ENCODE results near the gene ITFG2. TPM values are rescaled to one million over a fixed set of nuclear protein-coding genes. Genes with fewer than 3 reads are reported as not detected.

The ITFG2 gene
- 12.5 to 18.6 TPM (median 14.9 TPM) in 5 replicates for total RNA-seq (2022; extraction: Qiagen RNA extraction)

DNA sequence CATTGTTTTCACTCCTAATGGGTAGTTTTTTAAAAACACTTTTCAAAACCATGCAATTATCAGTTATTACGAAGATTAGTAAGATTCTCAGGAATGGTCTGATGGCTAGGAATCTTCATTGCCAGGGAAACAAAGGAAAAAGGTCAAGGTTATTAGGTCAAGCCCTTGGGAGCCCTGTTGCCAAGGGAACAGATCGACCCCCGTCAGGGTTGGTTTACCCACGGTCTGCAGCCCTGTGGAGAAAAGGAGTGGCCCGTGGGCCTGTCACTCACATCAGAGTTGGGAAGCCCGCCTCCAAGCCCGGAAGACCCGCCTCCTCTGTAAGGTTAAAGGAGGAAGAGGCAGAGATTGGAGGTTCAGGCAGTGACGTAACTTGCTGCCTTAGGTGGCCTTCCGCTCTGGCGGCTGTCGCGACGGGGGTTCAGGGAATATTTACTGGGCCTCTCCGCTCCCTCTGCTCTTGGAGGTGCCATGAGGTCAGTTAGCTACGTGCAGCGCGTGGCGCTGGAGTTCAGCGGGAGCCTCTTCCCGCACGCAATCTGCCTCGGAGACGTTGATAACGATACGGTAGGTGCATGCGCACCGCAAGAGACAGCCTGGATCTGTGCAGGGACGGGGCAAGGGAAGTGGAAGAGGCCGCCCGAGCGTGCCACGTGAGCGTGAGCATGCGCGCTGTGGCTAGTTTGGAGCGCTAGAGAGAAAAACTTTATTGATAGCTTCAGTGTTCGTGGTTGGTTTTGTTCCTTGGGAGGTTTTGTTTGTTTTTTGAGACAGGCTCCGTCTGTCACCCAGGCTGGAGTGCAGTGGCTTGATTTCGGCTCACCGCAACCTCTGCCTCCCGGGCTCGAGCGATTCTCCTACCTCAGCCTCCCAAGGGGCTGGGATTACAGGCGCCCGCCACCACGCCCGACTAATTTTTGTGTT is at the start of gene ITFG2:
Gene ITFG2, plus strand, starts transcription at position 379 of the 924 bp plus-strand sequence. Its CDS starts 93 bp downstream, at position 472.

DNA sequence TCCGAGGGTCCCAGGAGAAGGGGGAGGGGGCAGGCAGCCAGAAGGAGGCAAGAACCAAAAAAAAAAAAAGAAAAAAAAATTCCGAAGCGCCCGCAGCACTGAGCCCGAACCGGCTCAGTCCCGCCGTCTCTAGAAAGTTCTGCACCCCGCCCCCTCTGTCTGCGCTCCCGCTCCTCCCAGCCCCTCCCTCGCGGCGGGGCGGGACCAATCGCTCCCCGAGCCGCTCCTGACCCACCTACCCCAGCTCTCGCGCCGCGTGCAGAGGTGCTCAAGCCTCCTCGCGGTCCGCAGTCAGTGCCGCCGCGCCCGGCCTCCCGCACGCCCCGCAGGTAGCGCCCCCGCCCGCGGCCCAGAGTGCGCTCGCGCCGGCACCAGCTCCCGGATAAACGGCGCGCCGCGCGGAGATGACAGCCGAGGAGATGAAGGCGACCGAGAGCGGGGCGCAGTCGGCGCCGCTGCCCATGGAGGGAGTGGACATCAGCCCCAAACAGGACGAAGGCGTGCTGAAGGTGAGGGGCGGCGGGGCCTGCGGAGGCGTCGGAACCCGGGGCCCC is 17.7 kb upstream of the ITFG2 start, which contains the start of gene FKBP4:
Gene FKBP4, plus strand, starts transcription at position 235 of the 554 bp plus-strand sequence. Its CDS starts 170 bp downstream, at position 405.

DNA sequence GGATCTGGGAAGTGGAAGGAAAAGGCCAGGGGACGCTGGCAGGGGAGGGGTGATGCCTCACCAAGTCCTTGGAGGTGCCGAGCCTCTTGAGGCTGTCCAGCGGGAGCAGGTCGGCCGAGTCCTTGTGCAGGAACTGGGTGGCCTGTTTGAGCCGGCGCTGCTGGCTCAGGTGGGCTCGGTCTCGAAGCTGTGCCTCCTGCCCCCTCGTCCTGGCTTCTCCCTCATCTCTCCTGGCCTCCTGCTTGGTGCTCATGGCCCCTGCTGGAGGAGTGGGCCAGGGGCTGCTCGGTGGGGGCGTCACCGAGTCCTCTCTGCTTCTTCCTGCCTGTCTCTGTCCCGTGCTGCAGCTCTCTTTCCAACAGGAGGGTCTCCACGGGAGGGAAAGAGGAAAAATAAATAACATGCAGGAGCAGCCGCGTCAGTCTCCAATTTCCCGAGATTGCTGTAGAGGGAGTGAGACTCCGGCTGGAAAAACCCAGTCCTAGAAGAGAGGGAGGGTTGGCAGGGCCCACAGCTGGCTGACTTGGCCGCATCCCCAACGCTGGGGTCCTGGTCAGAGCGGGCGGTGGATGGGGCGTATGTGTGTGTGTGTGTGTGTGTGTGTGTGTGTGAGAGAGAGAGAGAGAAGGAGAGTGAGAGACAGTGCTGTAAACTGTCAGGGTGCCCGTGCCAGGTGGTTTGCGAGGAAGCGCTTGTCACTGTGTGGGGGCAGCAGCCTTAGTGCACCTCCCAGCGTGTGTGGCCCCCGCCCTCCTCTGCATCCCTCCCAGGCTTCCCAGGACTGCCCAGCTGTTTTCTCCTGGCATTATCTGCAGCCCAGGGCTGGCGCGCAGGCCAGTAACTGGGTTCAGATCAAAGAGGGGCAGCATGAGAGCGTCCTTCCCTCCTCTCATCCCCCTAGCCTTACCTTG is 22.4 kb downstream of the ITFG2 start, which contains the start of gene NRIP2:
Gene NRIP2, minus strand, starts transcription at position 455 of the 911 bp plus-strand sequence. Its CDS starts 52 bp downstream, at position 403.

GRCh38 chr12:2857021-2857431 is 44.6 kb downstream of the ITFG2 start, which contains the start of gene TEX52:
Gene TEX52, minus strand, starts transcription at chr12:2857039. Its CDS starts 13 bp downstream, at chr12:2857026.

Other genes with a start within 250 kb of the ITFG2 start
- 86.2 to 103 TPM (median 101 TPM) in 5 replicates for gene FKBP4, start 17.7 kb upstream of the ITFG2 start, total RNA-seq (2022; extraction: Qiagen RNA extraction)
- 0.06 TPM in 1 of 5 replicates, not detected in the others for gene NRIP2, start 22.4 kb downstream of the ITFG2 start, total RNA-seq (2022; extraction: Qiagen RNA extraction)
- gene TEX52, start 44.4 kb downstream of the ITFG2 start, total RNA-seq (2022; extraction: Qiagen RNA extraction), result not detected in 5 replicates
- gene FOXM1, start 64.5 kb downstream of the ITFG2 start, total RNA-seq (2022; extraction: Qiagen RNA extraction), result 82.0 to 93.5 TPM (median 89.8 TPM) in 5 replicates
- gene RHNO1, start 64.6 kb downstream of the ITFG2 start, total RNA-seq (2022; extraction: Qiagen RNA extraction), result 42.3 to 52.8 TPM (median 47.1 TPM) in 5 replicates
- 16.8 to 19.9 TPM (median 18.9 TPM) in 5 replicates for gene TULP3, start 78.2 kb downstream of the ITFG2 start, total RNA-seq (2022; extraction: Qiagen RNA extraction)
- gene TEAD4, start 146.7 kb downstream of the ITFG2 start, total RNA-seq (2022; extraction: Qiagen RNA extraction), result 39.4 to 51.3 TPM (median 47.9 TPM) in 5 replicates

All from A549 treated with Mapracorat at 1 μM for 4 hours (cell line).